Vagina (tissue), 2 donors: ENCODE data around the gene AHCYL2.

ENCODE experiments used
- POLR2A ChIP-seq, 2 donors: fragments of 450-650 bp; IDR thresholded peaks; one replicate each; pipeline ENCODE4 v1.6.1; 2017; ENCODE audit warnings: antibody characterized with exemption in 2 of 2, mild to moderate bottlenecking in 2 of 2, moderate library complexity in 2 of 2
- POLR2AphosphoS5 ChIP-seq, 2 donors: sonication (generic); formaldehyde crosslinking; IDR thresholded peaks; one replicate each; pipeline ENCODE4 v1.9.0; 2017; ENCODE audit warnings: antibody characterized with exemption in 2 of 2, mild to moderate bottlenecking in 2 of 2, low read depth in 1 of 2; ENCODE audit not compliant: insufficient read depth in 1 of 2
- TF ChIP-seq, protein P1 (sequence below), 3 experiments: fragments of 450-650 bp in 2 of 3; fragments of 200-600 bp in 1 of 3; sonication (generic) in 1 of 3; IDR thresholded peaks; one replicate each; pipeline ENCODE4 v1.5.1; 2017 to 2019; ENCODE audit warnings: antibody characterized with exemption in 3 of 3, mild to moderate bottlenecking in 2 of 3, moderate library complexity in 2 of 3

- TF ChIP-seq, protein P1, sequence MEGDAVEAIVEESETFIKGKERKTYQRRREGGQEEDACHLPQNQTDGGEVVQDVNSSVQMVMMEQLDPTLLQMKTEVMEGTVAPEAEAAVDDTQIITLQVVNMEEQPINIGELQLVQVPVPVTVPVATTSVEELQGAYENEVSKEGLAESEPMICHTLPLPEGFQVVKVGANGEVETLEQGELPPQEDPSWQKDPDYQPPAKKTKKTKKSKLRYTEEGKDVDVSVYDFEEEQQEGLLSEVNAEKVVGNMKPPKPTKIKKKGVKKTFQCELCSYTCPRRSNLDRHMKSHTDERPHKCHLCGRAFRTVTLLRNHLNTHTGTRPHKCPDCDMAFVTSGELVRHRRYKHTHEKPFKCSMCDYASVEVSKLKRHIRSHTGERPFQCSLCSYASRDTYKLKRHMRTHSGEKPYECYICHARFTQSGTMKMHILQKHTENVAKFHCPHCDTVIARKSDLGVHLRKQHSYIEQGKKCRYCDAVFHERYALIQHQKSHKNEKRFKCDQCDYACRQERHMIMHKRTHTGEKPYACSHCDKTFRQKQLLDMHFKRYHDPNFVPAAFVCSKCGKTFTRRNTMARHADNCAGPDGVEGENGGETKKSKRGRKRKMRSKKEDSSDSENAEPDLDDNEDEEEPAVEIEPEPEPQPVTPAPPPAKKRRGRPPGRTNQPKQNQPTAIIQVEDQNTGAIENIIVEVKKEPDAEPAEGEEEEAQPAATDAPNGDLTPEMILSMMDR (IDR thresholded peaks at IDR 0.05), result no peak
- TF ChIP-seq POLR2AphosphoS5 (IDR thresholded peaks at IDR 0.05; ENCODE audit: insufficient read depth in 1 of 2, low read depth in 1 of 2) (no peak), POLR2A (IDR thresholded peaks at IDR 0.05) (no peak)
Observed at GRCh38 chr7:129247087-129247486, 22.3 kb downstream of the AHCYL2 start.
